Hematopoietic multipotent progenitor cell treated with erythropoietin and hydrocortisone succinate and interleukin-3 and kit ligand, for 8 days (in vitro differentiated cells): ENCODE measurements around the gene TMPO.
A peak's percentile ranks its signal among the peaks of the same experiment; 100 is the strongest.
"Not testable (repeated sequence)": the region's sequence is repeated elsewhere in the genome, so short reads cannot be mapped to it uniquely, and the experiment has no call there.

Experiments used
- DNase-seq: peaks from one replicate; pipeline ENCODE4 v3.0.0-alpha.2; 2015

The TMPO gene

GRCh38 chr12:98511806-98512205 is 3.6 kb upstream of the TMPO start:
- DNase-seq: not testable (repeated sequence)

GRCh38 chr12:98513379-98514322 is 1.7 kb upstream of the TMPO start:
- DNase-seq: peak; percentile 47

GRCh38 chr12:98514982-98515286 is 456 bp upstream of the TMPO start:
- no peak for DNase-seq

GRCh38 chr12:98516111-98516873 is 902 bp downstream of the TMPO start:
- DNase-seq: peak; percentile 98

GRCh38 chr12:98519257-98519907 is 4.0 kb downstream of the TMPO start:
- DNase-seq: no peak

- no peak for DNase-seq
Observed at GRCh38 chr12:98530068-98530467, 14.7 kb downstream of the TMPO start.

GRCh38 chr12:98532687-98533304 is 17.4 kb downstream of the TMPO start:
- peak; percentile 75 for DNase-seq

- DNase-seq: no peak
Observed at GRCh38 chr12:98533723-98534251, 18.4 kb downstream of the TMPO start.

- DNase-seq: no peak
Observed at GRCh38 chr12:98538031-98538430, 22.6 kb downstream of the TMPO start.

- no peak for DNase-seq
Observed at GRCh38 chr12:98543701-98544100, 28.3 kb downstream of the TMPO start.

GRCh38 chr12:98544751-98545150 is 29.4 kb downstream of the TMPO start:
- DNase-seq: no peak

- DNase-seq: no peak
Observed at GRCh38 chr12:98549371-98550110, 34.2 kb downstream of the TMPO start.

- DNase-seq: no peak
Observed at GRCh38 chr12:98551787-98552186, 36.4 kb downstream of the TMPO start.

GRCh38 chr12:98558097-98558496 is 42.7 kb downstream of the TMPO start:
- not testable (repeated sequence) for DNase-seq

- no peak for DNase-seq
Observed at GRCh38 chr12:98559666-98560065, 44.3 kb downstream of the TMPO start.

- DNase-seq: no peak
Observed at GRCh38 chr12:98561846-98562245, 46.5 kb downstream of the TMPO start.

- DNase-seq: peak; percentile 24
Observed at GRCh38 chr12:98572010-98572409, 56.6 kb downstream of the TMPO start.

- DNase-seq: no peak
Observed at GRCh38 chr12:98574110-98574509, 58.7 kb downstream of the TMPO start.

- no peak for DNase-seq
Observed at GRCh38 chr12:98575013-98575412, 59.6 kb downstream of the TMPO start.

- not testable (repeated sequence) for DNase-seq
Observed at GRCh38 chr12:98576795-98577194, 61.4 kb downstream of the TMPO start.

GRCh38 chr12:98578392-98578791 is 63.0 kb downstream of the TMPO start:
- DNase-seq: no peak

GRCh38 chr12:98578821-98579220 is 63.4 kb downstream of the TMPO start:
- no peak for DNase-seq
